B cell (primary cell): ENCODE results near the gene KCNC4. TPM values are rescaled to one million over a fixed set of nuclear protein-coding genes. Genes with fewer than 3 reads are reported as not detected.

Experiments used
- ATAC-seq: fragments of 200-7000 bp; cut with Tn5 transposase; one replicate; pipeline ENCODE4 v1.10.0; 2021; ENCODE audit warnings: low read depth, mild to moderate bottlenecking, moderate number of reproducible peaks, moderate library complexity
- CTCF ChIA-PET: fragments of 350-600 bp; sonication (Branson Sonifier 250); formaldehyde crosslinking; loops from one replicate; lab custom pipeline; 2021; ENCODE audit warnings: antibody characterized with exemption, inconsistent platforms; lab: Charles Lee
- POLR2A ChIA-PET: fragments of 350-600 bp; sonication (Branson Sonifier 250); formaldehyde crosslinking; loops from one replicate; lab custom pipeline; 2021; ENCODE audit warnings: antibody characterized with exemption; lab: Charles Lee
- DNase-seq: peaks from one replicate; pipeline ENCODE4 v3.0.0; 2013
- H2AFZ ChIP-seq: 2 replicates; pipeline ENCODE4 v1.6.1; 2012; ENCODE audit warnings: mild to moderate bottlenecking, low read depth, low read length; ENCODE audit not compliant: insufficient read depth, poor library complexity, severe bottlenecking
- H3K27ac ChIP-seq, 2 donors: 1 replicate in 1 of 2; 2 replicates in 1 of 2; pipeline ENCODE4 v1.5.1; 2012 to 2013; ENCODE audit warnings: low read length in 2 of 2, mild to moderate bottlenecking in 2 of 2, moderate library complexity in 1 of 2
- H3K27me3 ChIP-seq, 4 experiments: fragments of 200-600 bp in 1 of 4; sonication (generic) in 1 of 4; replicated peaks in 1 of 4; 1 replicate in 2 of 4; 2 replicates in 2 of 4; pipeline versions ENCODE4 v1.6.1 to v1.7.0; 2013 to 2016; ENCODE audit warnings: low read length in 3 of 4, mild to moderate bottlenecking in 2 of 4, mixed read lengths in 1 of 4, moderate library complexity in 1 of 4; ENCODE audit not compliant: insufficient read depth in 4 of 4, control insufficient read depth in 3 of 4; ENCODE audit errors: control extremely low read depth in 1 of 4
- H3K36me3 ChIP-seq, 2 experiments: replicated peaks in 1 of 2; 1 replicate in 1 of 2; 2 replicates in 1 of 2; pipeline versions ENCODE4 v1.6.1 to v1.7.1; 2013; ENCODE audit warnings: low read length in 1 of 2; ENCODE audit not compliant: insufficient read depth in 2 of 2, control insufficient read depth in 1 of 2; ENCODE audit errors: control extremely low read depth in 1 of 2, extremely low read depth in 1 of 2
- H3K4me1 ChIP-seq, 2 donors: fragments of 200-600 bp in 1 of 2; sonication (generic) in 1 of 2; 1 replicate in 1 of 2; 2 replicates in 1 of 2; pipeline versions ENCODE4 v1.5.1 to v1.6.1; 2013 to 2017; ENCODE audit warnings: low read length in 2 of 2; ENCODE audit not compliant: control insufficient read depth in 2 of 2, insufficient read depth in 2 of 2
- H3K4me2 ChIP-seq: replicated peaks from 2 replicates; pipeline ENCODE3; 2012; ENCODE audit warnings: mild to moderate bottlenecking, low read depth, low read length; ENCODE audit not compliant: poor library complexity, severe bottlenecking
- H3K4me3 ChIP-seq, 5 experiments: fragments of 200-600 bp in 1 of 5; sonication (generic) in 1 of 5; 1 replicate in 3 of 5; 2 replicates in 2 of 5; pipeline versions ENCODE4 v1.5.1 to v1.7.0; 2011 to 2016; ENCODE audit warnings: low read length in 4 of 5, mild to moderate bottlenecking in 4 of 5, low read depth in 2 of 5, control low read depth in 1 of 5, moderate library complexity in 1 of 5; ENCODE audit not compliant: insufficient read depth in 1 of 5; ENCODE audit errors: control extremely low read depth in 1 of 5, extremely low read depth in 1 of 5
- H3K79me2 ChIP-seq: fragments of 200-600 bp; sonication (generic); one replicate; pipeline ENCODE4 v1.6.0; 2016; ENCODE audit warnings: low read length; ENCODE audit not compliant: control insufficient read depth, insufficient read depth
- H3K9ac ChIP-seq: fragments of 200-600 bp; sonication (generic); 2 replicates; pipeline ENCODE4 v1.6.1; 2017; ENCODE audit warnings: mild to moderate bottlenecking, low read length, moderate library complexity
- H3K9me3 ChIP-seq, 3 donors: one replicate each; pipeline versions ENCODE4 v1.6.1 to v1.7.1; 2013; ENCODE audit warnings: low read length in 2 of 3; ENCODE audit not compliant: control insufficient read depth in 2 of 3, insufficient read depth in 1 of 3; ENCODE audit errors: control extremely low read depth in 1 of 3
- H4K20me1 ChIP-seq: 2 replicates; pipeline ENCODE4 v1.6.0; 2012; ENCODE audit warnings: mild to moderate bottlenecking, low read length; ENCODE audit not compliant: insufficient read depth, control insufficient read depth, poor library complexity, severe bottlenecking
- H3K27ac Mint-ChIP-seq: one replicate; pipeline ENCODE4 v1.8.0; 2021; ENCODE audit warnings: mixed read lengths
- H3K27me3 Mint-ChIP-seq: one replicate; pipeline ENCODE4 v1.8.0; 2021; ENCODE audit warnings: mixed read lengths
- H3K4me1 Mint-ChIP-seq: one replicate; pipeline ENCODE4 v1.8.0; 2021; ENCODE audit warnings: mixed read lengths
- H3K4me3 Mint-ChIP-seq: one replicate; pipeline ENCODE4 v1.8.0; 2021; ENCODE audit warnings: mixed read lengths
- H3K9me3 Mint-ChIP-seq: one replicate; pipeline ENCODE4 v1.8.0; 2022; ENCODE audit warnings: mixed read lengths; ENCODE audit not compliant: insufficient read depth
- EZH2 ChIP-seq: IDR thresholded peaks from 2 replicates; pipeline ENCODE4 v1.6.1; 2012; ENCODE audit warnings: borderline replicate concordance, low read depth, mild to moderate bottlenecking, moderate library complexity, low read length; ENCODE audit not compliant: insufficient read depth, poor library complexity, severe bottlenecking
- WGBS: methylation state at CpG from one replicate; pipeline ENCODE4 v1.1.5; 2013; ENCODE audit warnings: missing lambda C conversion rate; ENCODE audit not compliant: insufficient coverage; 5-methylcytosine and 5-hydroxymethylcytosine counted together
- intact Hi-C: fragments of 100-400 bp; cut with micrococcal nuclease; formaldehyde crosslinking; loops from one replicate; pipeline ENCODE4 v1.10.0; 2022
- polyA plus RNA-seq: library from polyadenylated mRNA; depleted of rRNA; stranded (reverse); fragments of >200 nt; gene quantifications from 2 replicates; pipeline ENCODE4 v1.2.3, GENCODE V29; 2012
- total RNA-seq, 2 donors: library from RNA; stranded (reverse); fragments of 120-200 nt in 1 of 2; gene quantifications; 1 replicate in 1 of 2; 2 replicates in 1 of 2; pipeline versions ENCODE4 v1.2.3 to v1.2.4, GENCODE V29; 2013 to 2022
- TF ChIP-seq, protein P1 (sequence below): fragments of 200-600 bp; IDR thresholded peaks from one replicate; pipeline ENCODE4 v1.8.0; 2022; ENCODE audit warnings: antibody characterized with exemption, mild to moderate bottlenecking

KCNC4 gene
- total and polyA plus RNA-seq, 2 donors (not counting 1 experiment from before 2014, with no cell fraction given): 3.2 to 24.1 TPM

GRCh38 chr1:110201157-110201825 lies 8.8 kb upstream of the KCNC4 start:
- no peaks in the 10 kb centered on the region for H3K79me2 ChIP-seq
- intact Hi-C loops: no loop called here
- peaks cover 3 to 7% of the 10 kb centered on the region in 2 donors for H3K4me1 ChIP-seq
- no peak overlapping the region for H2AFZ ChIP-seq
- no peaks in the 10 kb centered on the region for H3K9me3 Mint-ChIP-seq
- H3K4me3 ChIP-seq: no peak overlapping the region
- 92% methylated on average over 7 of the region's 10 CpGs for WGBS
- H3K36me3 ChIP-seq: no peaks in the 10 kb centered on the region
- POLR2A ChIA-PET: interaction anchor here (1.2 kb wide), 1 partner anchor 112 kb away, joined by 9 read pairs; no protein-coding TSS in a partner anchor
- H3K9me3 ChIP-seq: no peaks in the 10 kb centered on the region
- DNase-seq (no peak), ATAC-seq (no peak)
- CTCF ChIA-PET: interaction anchor here (0.7 to 24.7 kb wide), 9 partner anchors 7 to 296 kb away, joined by 3 to 838 read pairs (median 15); partner anchors contain the start of genes PROK1 and RBM15
- H3K4me3 Mint-ChIP-seq: no peak overlapping the region
- no peak overlapping the region for H3K27ac Mint-ChIP-seq
- H3K9ac ChIP-seq: no peak overlapping the region
- no peaks in the 10 kb centered on the region for H3K27me3 Mint-ChIP-seq
- H4K20me1 ChIP-seq: no peaks in the 10 kb centered on the region
- H3K27ac ChIP-seq: no peak overlapping the region
- TF ChIP-seq EZH2: no peak
- TF ChIP-seq, protein P1, sequence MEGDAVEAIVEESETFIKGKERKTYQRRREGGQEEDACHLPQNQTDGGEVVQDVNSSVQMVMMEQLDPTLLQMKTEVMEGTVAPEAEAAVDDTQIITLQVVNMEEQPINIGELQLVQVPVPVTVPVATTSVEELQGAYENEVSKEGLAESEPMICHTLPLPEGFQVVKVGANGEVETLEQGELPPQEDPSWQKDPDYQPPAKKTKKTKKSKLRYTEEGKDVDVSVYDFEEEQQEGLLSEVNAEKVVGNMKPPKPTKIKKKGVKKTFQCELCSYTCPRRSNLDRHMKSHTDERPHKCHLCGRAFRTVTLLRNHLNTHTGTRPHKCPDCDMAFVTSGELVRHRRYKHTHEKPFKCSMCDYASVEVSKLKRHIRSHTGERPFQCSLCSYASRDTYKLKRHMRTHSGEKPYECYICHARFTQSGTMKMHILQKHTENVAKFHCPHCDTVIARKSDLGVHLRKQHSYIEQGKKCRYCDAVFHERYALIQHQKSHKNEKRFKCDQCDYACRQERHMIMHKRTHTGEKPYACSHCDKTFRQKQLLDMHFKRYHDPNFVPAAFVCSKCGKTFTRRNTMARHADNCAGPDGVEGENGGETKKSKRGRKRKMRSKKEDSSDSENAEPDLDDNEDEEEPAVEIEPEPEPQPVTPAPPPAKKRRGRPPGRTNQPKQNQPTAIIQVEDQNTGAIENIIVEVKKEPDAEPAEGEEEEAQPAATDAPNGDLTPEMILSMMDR: no peak
- H3K27me3 ChIP-seq: no peaks in the 10 kb centered on the region
- peaks cover 6% of the 10 kb centered on the region for H3K4me1 Mint-ChIP-seq
- no peak overlapping the region for H3K4me2 ChIP-seq
